IPS DF 4.7 (cell line): ENCODE measurements around the gene MECP2.
"Not testable (repeated sequence)": the region's sequence is repeated elsewhere in the genome, so short reads cannot be mapped to it uniquely, and the experiment has no call there.

Experiments used
- DNase-seq: peaks from one replicate; pipeline ENCODE4 v3.0.0-alpha.2; 2013; ENCODE audit warnings: low spot score; ENCODE audit errors: extremely low read depth

The MECP2 gene

GRCh38 chrX:154097589-154098541 is at the start of gene MECP2:
TSS of gene MECP2 (minus strand) at chrX:154097717.
- DNase-seq = peak; percentile 46

- DNase-seq = not testable (repeated sequence)
These were observed 46.5 kb upstream of the MECP2 start, which contains the start of gene OPN1LW for GRCh38 chrX:154144010-154144409. TSS of gene OPN1LW (plus strand) at chrX:154144243. CDS start at chrX:154144284, 41 bp downstream.

DNA sequence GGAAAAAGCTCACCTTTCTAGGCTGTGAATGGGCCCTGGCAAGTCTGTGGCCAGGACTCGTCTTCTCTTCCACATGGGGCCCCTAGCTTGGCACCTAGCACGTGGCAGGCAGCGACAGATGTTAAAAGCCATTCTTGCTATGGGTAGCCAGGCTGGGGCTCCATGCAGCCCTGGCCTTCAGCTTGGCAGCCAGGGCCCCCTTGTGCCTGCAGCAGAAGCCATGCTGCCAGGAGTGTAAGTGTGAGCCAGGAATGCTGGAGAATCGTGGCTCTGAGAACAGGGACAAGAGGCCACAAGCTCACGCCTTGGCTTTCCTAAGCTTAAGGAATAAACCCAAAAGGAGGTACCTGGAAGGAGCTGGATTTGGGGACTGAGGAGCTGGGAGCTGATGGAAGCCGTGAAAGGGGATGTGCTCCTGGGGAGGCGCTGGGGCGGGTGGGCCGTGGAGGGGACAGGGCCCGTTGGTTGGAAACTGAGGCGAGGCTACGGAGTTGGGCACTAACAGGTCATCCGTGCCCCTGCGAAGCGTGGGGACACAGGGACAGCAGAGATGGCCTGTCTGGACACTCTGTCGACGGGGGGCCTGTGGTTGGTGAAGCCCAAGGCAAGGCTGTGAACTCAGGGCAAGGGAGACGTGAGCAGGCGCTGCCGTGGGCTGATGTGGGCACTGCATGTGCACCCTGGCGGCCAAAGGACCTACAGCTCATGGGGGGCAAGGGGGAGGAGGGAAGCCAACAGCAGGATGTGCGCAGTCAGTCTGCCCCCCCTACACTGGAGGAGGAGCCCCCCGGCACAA is 45.6 kb upstream of the MECP2 start:
- DNase-seq = no peak

DNA sequence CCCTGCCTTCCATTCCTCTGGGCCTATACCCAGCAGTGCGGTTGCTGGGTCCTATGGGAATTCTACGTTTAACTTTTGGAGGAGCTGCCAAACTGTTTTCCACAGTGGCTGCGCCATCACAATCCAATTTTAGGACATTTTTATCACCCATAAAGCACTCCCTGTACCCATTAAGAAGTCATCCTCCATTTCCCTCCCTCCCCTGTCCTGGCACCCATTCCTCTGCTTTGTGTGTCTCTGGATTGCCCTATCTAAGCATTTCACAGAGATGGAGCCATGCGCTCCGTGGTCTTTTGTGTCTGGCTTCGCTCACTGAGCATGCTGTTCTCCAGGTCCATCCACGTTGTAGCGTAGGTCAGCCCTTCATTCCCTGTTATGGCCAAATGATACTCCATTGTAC is 44.9 kb upstream of the MECP2 start:
- DNase-seq = no peak

- no peak for DNase-seq
These were observed 43.2 kb upstream of the MECP2 start for GRCh38 chrX:154140742-154141141.

GRCh38 chrX:154140206-154140605 is 42.7 kb upstream of the MECP2 start:
- DNase-seq = no peak

DNA sequence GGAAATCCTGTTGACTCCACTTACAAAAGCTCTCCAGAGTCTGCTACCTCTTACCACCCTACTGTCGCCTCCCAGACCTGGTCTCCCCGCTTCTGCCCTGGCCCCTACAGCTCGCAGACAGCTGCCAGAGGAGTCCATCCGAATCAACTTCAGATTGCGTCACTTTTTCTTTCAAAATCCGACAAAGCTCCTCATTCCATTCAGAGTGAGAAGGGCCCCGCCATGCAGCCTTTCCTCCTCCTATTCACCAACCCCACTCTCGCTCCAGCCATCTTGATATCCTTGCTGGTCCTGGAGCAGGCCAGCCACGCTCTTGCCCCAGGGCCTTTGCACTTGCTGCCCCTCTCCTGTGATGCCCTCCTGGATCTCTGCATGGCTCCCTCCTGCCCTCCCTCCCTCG is 41.3 kb upstream of the MECP2 start:
- DNase-seq = no peak

- DNase-seq = no peak
These were observed 39.2 kb upstream of the MECP2 start for GRCh38 chrX:154136627-154137161.

DNA sequence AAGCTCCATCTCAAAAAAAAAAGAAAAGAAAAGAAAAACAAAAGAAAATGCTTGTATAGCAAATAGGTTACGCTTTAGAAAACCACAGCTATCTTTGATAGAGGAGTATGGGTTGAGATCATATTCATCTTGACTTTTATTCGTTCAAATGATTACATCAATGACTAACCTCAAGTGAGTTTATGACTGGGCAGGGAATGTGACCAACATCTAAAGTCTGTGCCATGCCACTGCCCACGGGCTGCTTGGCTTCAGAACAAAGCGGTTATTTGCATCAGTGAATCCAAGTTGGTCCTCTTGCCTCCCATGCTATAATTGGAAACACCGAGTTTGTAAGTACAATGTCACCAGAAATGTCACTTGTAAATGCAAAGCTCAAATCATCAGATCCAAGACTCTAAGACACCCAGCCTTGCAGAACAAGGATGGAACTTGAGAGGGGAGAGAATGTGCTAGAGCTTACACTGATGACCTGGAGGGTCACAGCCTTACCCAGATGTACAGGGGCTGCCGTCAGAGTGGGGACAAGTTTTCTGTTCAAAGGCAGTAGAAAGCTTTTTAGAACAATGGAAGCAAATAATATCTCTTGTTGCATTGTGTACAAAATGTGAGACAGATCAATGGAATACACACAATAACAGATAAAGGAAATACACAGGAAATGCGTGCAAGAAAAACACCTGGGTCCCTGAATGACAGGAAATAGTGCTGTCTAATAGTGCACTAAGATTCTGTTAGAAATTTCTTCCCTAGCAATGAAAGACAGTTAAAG is 38.1 kb upstream of the MECP2 start:
- DNase-seq = no peak

- DNase-seq = no peak
These were observed 34.8 kb upstream of the MECP2 start for GRCh38 chrX:154132366-154132765.

DNA sequence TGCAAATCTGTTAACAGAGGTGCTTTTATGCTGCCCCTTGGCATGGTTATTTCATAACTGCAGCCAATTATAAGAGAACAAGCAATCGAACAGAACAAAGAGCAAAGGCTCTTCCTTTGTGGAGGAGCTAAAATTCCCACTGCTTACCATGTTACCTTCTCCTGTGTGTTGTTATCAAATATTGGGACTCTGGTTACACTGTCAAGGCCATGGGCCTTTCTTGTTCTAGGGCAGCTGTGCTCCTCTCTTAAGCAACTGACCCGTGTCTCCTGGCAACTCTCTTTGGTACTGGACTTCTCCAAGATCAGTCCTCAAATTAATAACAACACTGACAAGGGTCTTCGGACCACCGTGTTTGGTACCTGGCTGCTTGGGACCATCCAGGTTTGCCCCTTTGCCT is 34.4 kb upstream of the MECP2 start:
- no peak for DNase-seq

DNA sequence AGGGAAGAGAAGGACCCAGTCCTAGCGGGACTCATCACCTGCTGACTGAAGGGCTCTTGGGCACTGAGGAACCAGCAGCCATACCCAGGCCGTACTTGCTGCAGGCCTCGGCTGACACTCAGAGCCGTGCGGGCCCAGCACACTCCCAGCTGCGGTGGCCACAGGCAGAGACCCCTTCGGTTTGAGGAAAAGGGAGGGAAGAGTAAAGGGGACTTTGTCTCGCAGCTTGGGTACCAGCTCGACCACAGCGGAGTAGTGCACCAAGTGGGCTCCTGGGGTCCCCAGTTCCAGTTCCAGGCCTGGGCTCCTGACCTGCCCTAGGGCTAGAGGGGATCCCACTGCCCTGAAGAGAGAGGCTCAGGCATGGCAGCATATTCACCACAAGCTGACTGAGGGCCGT is 28.6 kb upstream of the MECP2 start:
- DNase-seq = no peak

DNA sequence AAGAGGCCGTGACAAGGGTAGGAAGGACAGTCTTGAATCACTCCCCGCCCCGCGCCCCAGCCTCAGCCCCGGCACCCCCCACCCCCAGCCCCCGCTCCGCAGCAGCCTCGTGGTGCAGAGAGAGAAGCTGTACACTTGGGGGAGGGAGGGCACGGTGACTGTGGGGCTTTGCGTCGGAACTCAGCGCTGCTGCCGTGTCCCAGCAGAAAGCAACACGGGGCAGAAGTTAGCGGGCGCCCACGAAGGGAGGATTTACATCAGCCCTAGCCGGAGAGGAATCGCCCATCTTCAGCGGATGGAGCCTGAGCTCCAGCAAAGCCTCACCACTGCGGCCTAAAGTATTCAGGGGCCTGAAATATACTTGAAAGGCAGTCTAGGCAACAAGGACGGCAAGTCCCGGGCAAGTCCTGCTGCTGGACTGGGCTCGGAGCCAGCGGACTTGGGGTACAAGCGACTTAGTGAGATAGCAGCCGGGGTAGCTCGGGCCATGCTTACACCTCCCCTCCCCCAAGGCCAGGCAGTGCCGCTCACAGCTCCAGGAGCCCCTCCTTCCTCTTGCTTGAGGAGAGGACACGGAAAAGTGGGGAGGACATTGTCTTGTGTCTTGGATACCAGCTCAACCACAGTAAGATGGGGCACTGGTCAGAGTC is 28.0 kb upstream of the MECP2 start:
- DNase-seq = no peak

DNA sequence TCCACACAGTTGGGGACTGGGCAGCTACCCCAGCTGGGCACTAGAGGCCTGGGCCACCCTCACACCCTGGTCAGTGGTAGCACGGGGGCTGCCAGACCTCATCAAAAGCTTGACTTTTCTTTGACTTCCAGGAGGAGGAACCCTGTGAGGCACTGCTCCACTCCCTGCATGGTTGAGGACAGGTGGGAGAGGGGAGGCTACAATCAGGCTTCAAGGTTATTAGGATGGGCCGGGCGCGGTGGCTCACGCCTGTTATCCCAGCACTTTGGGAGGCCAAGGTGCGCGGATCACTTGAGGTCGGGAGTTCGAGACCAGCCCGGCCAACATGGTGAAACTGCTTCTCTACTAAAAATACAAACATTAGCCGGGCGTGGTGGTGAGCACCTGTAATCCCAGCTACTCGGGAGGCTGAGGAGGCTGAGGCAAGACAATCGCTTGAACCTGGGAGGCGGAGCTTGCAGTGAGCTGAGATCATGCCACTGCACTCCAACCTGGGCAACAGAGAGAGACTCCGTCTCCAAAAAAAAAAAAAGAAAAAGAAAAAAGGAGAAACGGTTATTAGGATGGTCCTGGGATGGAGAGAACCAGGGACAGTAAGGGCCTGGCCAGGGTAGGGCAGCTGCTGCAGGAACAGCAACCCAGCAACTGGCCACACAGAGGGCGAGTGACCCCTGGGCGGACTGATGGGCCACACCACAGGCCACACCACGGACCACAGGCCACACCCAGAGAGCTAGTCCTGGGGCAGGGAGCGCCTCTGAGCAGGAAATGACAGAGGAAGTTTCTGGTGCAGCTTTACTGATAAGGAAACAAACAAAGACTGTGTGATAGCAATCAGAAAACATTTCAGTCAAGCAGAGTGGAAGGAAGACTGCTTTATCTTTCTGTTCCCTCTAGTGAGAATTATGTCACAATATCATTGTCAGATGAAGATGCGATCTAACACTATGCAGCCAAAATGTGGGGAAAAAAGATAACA is 26.0 kb upstream of the MECP2 start:
- DNase-seq = no peak

GRCh38 chrX:154121961-154122360 is 24.4 kb upstream of the MECP2 start:
- no peak for DNase-seq

DNA sequence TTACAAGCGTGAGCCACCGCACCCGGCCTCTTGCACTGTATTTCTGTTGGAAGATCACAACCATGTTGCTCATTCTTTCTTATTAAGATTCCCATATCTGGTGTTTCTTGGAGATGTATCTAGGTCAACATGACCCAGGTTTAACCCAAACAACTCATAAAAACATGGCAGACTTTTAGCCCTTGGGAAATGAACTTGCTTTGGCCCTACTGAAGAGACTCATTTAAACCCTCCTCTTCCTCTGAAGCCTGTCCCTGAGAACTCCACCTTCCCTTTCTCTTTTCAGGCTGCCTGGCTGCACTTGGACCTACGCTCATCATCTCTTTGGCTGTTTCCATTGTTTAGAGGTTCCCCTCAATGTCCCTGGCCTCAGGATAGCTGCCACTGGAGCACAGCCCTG is 23.7 kb upstream of the MECP2 start:
- no peak for DNase-seq

DNA sequence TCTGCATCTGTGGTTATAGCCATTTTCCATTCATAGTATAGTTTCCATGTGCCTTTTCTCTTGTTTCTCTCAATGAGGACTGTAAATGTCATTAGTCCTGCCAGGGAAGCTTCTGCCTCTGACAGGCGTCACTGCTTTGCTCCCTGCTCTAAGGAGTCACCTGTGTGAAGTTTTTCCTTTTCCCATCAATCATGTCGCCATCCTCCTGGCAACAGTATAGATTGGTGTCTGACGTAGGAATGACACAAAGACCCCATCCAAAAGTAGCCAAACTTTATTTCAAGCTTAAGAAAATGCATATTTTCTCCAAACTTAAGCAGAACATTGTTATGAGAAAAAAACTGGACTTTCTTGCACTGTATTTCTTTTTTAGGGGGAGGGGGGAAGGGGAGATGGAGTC is 23.1 kb upstream of the MECP2 start:
- no peak for DNase-seq

GRCh38 chrX:154117566-154117965 is 20.0 kb upstream of the MECP2 start:
- no peak for DNase-seq

DNA sequence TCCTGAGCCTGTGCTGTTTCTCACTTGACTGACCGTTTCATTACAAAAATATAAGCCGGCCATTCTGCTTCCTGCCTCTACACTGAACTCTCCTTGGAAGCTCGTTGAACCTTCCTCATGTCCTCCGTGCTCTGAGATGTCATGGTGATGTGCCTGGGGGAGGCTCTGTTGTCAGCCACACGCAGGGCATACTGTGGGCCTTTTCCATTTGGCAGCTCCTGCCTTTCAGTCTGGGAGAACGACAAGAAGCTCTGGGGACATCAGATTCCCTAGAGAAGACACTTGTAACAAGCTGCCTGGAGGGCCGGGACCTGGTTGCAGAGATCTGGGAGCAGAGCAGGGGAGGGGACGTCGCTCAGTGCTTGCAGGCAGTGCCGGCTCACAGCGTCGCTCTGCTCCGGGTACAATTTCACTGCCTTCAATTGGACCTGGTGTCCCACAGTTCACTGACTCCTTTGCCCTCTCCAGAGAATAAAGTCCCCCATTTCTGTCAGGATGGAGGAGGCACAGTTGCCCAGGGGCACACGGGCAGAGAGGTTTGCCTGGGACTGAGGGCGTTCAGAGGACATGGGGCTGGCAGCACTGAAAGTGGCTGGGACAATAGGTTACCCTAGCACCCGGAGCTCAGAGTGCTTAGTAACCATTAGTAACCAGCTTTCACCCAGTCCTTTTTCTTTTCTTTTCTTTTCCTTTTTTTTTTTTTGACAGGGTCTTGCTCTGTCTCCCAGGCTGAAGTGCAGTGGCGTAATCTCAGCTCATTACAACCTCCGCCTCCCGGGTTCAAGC is 19.1 kb upstream of the MECP2 start:
- DNase-seq = no peak
